ENCODE results near the gene NCKAP5. TPM values are rescaled to one million over a fixed set of nuclear protein-coding genes. Genes with fewer than 3 reads are reported as not detected.

NCKAP5 gene
- total and polyA plus RNA-seq, 9 of the 15 experiments (the other 6 are each of a cell fraction or from before 2014, with no cell fraction given) = not detected

DNA sequence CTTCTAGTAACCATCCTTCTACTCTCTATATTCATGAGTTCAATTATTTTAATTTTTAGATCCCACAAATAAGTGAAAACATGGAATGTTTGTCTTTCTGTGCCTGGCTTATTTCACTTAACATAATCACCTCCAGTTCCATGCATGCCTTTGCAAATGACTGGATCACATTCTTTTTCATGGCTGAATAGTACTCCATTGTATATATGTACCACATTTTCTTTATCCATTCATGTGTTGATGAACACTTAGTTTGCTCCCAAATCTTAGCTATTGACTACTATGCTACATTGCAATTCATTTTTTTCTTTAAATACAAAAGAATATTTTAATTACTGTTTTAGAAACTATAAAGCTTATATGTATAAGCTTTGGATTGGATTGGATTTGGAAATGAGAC is 657.8 kb downstream of the NCKAP5 start:
- in situ Hi-C loops (cut with MboI) (no loop called here), intact Hi-C loops (cut with micrococcal nuclease) (no loop called here)
- no TSS peak for BruUV-seq (replicated peaks)
- POLR2A ChIA-PET = no interaction called here
- no peak for FAIRE-seq
- Histone ChIP-seq H4K20me1 (replicated peaks; ENCODE audit: control insufficient read depth, insufficient read depth, low read length) (no peaks in the 10 kb centered on the region), H3K4me1 (replicated peaks in 1 of 2; ENCODE audit: control insufficient read depth in 2 of 2, insufficient read depth in 2 of 2, low read length in 2 of 2) (no peaks in the 10 kb centered on the region), H3K36me3 (ENCODE audit: control insufficient read depth, insufficient read depth, low read length) (no peaks in the 10 kb centered on the region), H3K9me1 (ENCODE audit: control insufficient read depth, insufficient read depth, low read length) (no peaks in the 10 kb centered on the region), H3K27ac (ENCODE audit: extremely low read depth, low read depth, low read length) (no peak overlapping the region), H2AFZ (ENCODE audit: low read depth, low read length) (no peak overlapping the region), H3K4me2 (ENCODE audit: insufficient read depth, low read length) (no peak overlapping the region), H3K79me2 (ENCODE audit: control insufficient read depth, insufficient read depth, low read length) (no peaks in the 10 kb centered on the region), H3K9ac (ENCODE audit: insufficient read depth in 1 of 2, low read depth in 2 of 2, low read length in 2 of 2) (no peak overlapping the region), H3K9me3 (replicated peaks; ENCODE audit: control insufficient read depth, insufficient read depth, low read depth, low read length) (no peaks in the 10 kb centered on the region), H3K4me3 (no peak overlapping the region), H3K27me3 (ENCODE audit: control insufficient read depth in 2 of 2, insufficient read depth in 2 of 2, low read length in 2 of 2) (no peaks in the 10 kb centered on the region)
- DNase-seq (ENCODE audit: extremely low read depth in 1 of 4, low spot score in 3 of 4) = no peak
- ATAC-seq = no peak
- no peak for TF ChIP-seq FOXK1 (CRISPR knock-in tag; IDR thresholded peaks at IDR 0.05; ENCODE audit: borderline replicate concordance)
- TF ChIP-seq ZNF146 (CRISPR knock-in tag; IDR thresholded peaks at IDR 0.05; ENCODE audit: unreplicated experiment) = peak; percentile 6
- CTCF ChIA-PET (ENCODE audit: low intra/inter-chr PET ratio) = no interaction called here

DNA sequence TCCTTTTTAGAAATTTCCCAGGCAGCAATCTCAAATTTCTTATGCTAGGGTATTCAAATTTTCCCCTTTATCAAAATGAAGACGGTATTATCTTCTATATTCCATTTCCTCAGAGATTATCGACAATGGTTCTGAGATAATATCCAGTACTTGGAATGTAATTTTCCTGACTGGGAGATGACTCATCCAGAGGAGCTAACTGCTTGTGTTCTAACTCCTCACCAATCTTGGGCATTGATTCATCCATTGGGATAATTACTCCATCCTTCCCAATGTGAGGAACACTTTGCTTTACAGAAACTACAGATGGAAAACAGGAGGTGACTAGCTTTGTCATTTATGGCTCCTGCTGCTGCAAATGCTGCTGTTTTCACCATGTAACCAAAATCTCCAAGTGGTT is 658.8 kb downstream of the NCKAP5 start:
- Histone ChIP-seq H3K9ac (ENCODE audit: insufficient read depth in 1 of 2, low read depth in 2 of 2, low read length in 2 of 2) (no peak overlapping the region), H3K4me2 (ENCODE audit: insufficient read depth, low read length) (no peak overlapping the region), H2AFZ (ENCODE audit: low read depth, low read length) (no peak overlapping the region), H3K4me1 (replicated peaks in 1 of 2; ENCODE audit: control insufficient read depth in 2 of 2, insufficient read depth in 2 of 2, low read length in 2 of 2) (no peaks in the 10 kb centered on the region), H3K79me2 (ENCODE audit: control insufficient read depth, insufficient read depth, low read length) (no peaks in the 10 kb centered on the region), H3K9me1 (ENCODE audit: control insufficient read depth, insufficient read depth, low read length) (no peaks in the 10 kb centered on the region), H3K9me3 (replicated peaks; ENCODE audit: control insufficient read depth, insufficient read depth, low read depth, low read length) (no peaks in the 10 kb centered on the region), H3K4me3 (no peak overlapping the region), H4K20me1 (replicated peaks; ENCODE audit: control insufficient read depth, insufficient read depth, low read length) (no peaks in the 10 kb centered on the region), H3K27me3 (ENCODE audit: control insufficient read depth in 2 of 2, insufficient read depth in 2 of 2, low read length in 2 of 2) (no peaks in the 10 kb centered on the region), H3K36me3 (ENCODE audit: control insufficient read depth, insufficient read depth, low read length) (no peaks in the 10 kb centered on the region), H3K27ac (ENCODE audit: extremely low read depth, low read depth, low read length) (no peak overlapping the region)
- BruUV-seq (replicated peaks) = no TSS peak
- intact Hi-C loops (cut with micrococcal nuclease) (no loop called here), in situ Hi-C loops (cut with MboI) (no loop called here)
- TF ChIP-seq SRF (CRISPR knock-in tag; IDR thresholded peaks at IDR 0.05) = no peak
- POLR2A ChIA-PET = no interaction called here
- 0% methylated on average over 2 of the region's 2 CpGs for WGBS (ENCODE audit: insufficient coverage, low coverage, missing lambda C conversion rate)
- no peak for DNase-seq (ENCODE audit: extremely low read depth in 1 of 4, low spot score in 3 of 4)
- no peak for FAIRE-seq
- CTCF ChIA-PET (ENCODE audit: low intra/inter-chr PET ratio) = no interaction called here
- no peak for ATAC-seq

Data from K562 (cell line).